Stimulated activated naive CD8-positive, alpha-beta T cell treated with anti-CD3 and anti-CD28 coated beads, Interleukin-15, Interleukin-2, amounts not matched to agents 100 U/mL and 50 U/mL, for 24 hours (primary cell): ENCODE data around the gene HLA-DQB1.
"Not testable (repeated sequence)": the region's sequence is repeated elsewhere in the genome, so short reads cannot be mapped to it uniquely, and the experiment has no call there.

ENCODE experiments used
- ATAC-seq: fragments of 150-1000 bp; cut with Tn5 transposase; one replicate; pipeline ENCODE4 v1.10.0; 2021
- DNase-seq: peaks from one replicate; pipeline ENCODE4 v3.0.0; 2021

HLA-DQB1 gene

GRCh38 chr6:32662099-32662498 lies 4.4 kb downstream of the HLA-DQB1 start:
- DNase-seq = no peak
- ATAC-seq = no peak

- no peak for ATAC-seq
These were observed 6.4 kb downstream of the HLA-DQB1 start for GRCh38 chr6:32659856-32660595.

GRCh38 chr6:32658268-32658897 lies 8.1 kb downstream of the HLA-DQB1 start:
- ATAC-seq = no peak
- DNase-seq = no peak

More at GRCh38 chr6:32659856-32660595, 6.4 kb downstream of the HLA-DQB1 start:
- DNase-seq = no peak

GRCh38 chr6:32657819-32658218 lies 8.6 kb downstream of the HLA-DQB1 start:
- not testable (repeated sequence) for DNase-seq, ATAC-seq

GRCh38 chr6:32657329-32657728 lies 9.1 kb downstream of the HLA-DQB1 start:
- ATAC-seq, DNase-seq: not testable (repeated sequence)

- DNase-seq = no peak
These were observed 11.2 kb downstream of the HLA-DQB1 start for GRCh38 chr6:32655203-32655710.

GRCh38 chr6:32645047-32645703 lies 21.3 kb downstream of the HLA-DQB1 start:
- DNase-seq (no peak), ATAC-seq (no peak)

More at GRCh38 chr6:32655203-32655710, 11.2 kb downstream of the HLA-DQB1 start:
- ATAC-seq = no peak

GRCh38 chr6:32643904-32644303 lies 22.6 kb downstream of the HLA-DQB1 start:
- DNase-seq (no peak), ATAC-seq (no peak)

- no peak for DNase-seq
- ATAC-seq = no peak
These were observed 23.7 kb downstream of the HLA-DQB1 start for GRCh38 chr6:32642720-32643106.

- DNase-seq, ATAC-seq: not testable (repeated sequence)
These were observed 24.4 kb downstream of the HLA-DQB1 start for GRCh38 chr6:32641785-32642719.

- ATAC-seq = no peak
- DNase-seq = no peak
These were observed 25.3 kb downstream of the HLA-DQB1 start for GRCh38 chr6:32641122-32641521.

GRCh38 chr6:32639440-32640394 lies 26.7 kb downstream of the HLA-DQB1 start:
- no peak for DNase-seq

GRCh38 chr6:32638532-32639219 lies 27.8 kb downstream of the HLA-DQB1 start:
- DNase-seq = no peak
- no peak for ATAC-seq

More at GRCh38 chr6:32639440-32640394, 26.7 kb downstream of the HLA-DQB1 start:
- no peak for ATAC-seq

GRCh38 chr6:32637883-32638282 lies 28.6 kb downstream of the HLA-DQB1 start:
- ATAC-seq (no peak), DNase-seq (no peak)

- DNase-seq = no peak
- peak; percentile 67 for ATAC-seq
These were observed 29.1 kb downstream of the HLA-DQB1 start, which contains the start of gene HLA-DQA1 for GRCh38 chr6:32637219-32637880. Gene HLA-DQA1 (plus strand): TSS chr6:32637406. CDS start chr6:32637459, 53 bp downstream.

GRCh38 chr6:32635526-32636123 lies 30.8 kb downstream of the HLA-DQB1 start:
- no peak for DNase-seq
- ATAC-seq = no peak

- ATAC-seq = not testable (repeated sequence)
These were observed 36.7 kb downstream of the HLA-DQB1 start for GRCh38 chr6:32629793-32630192.

GRCh38 chr6:32627831-32628230 lies 38.6 kb downstream of the HLA-DQB1 start:
- ATAC-seq = peak; percentile 33
- DNase-seq = peak; percentile 34

More at GRCh38 chr6:32629793-32630192, 36.7 kb downstream of the HLA-DQB1 start:
- not testable (repeated sequence) for DNase-seq

GRCh38 chr6:32627249-32627648 lies 39.2 kb downstream of the HLA-DQB1 start:
- DNase-seq = no peak
- peak; percentile 23 for ATAC-seq
